Neural progenitor cell (in vitro differentiated cells): Measurements from ENCODE around the gene AMFR.

ENCODE experiments used
- CTCF ChIP-seq: fragments of 200-600 bp; sonication (generic); IDR thresholded peaks from 2 replicates; pipeline ENCODE4 v1.5.1; 2017; ENCODE audit warnings: antibody characterized with exemption, mild to moderate bottlenecking
- EZH2 ChIP-seq: fragments of 200-600 bp; sonication (generic); IDR thresholded peaks from 2 replicates; pipeline ENCODE4 v1.6.1; 2017; ENCODE audit warnings: antibody characterized with exemption, mild to moderate bottlenecking, moderate library complexity
- EZH2phosphoT487 ChIP-seq: fragments of 200-600 bp; sonication (generic); IDR thresholded peaks from 2 replicates; pipeline ENCODE4 v1.6.1; 2017; ENCODE audit warnings: antibody characterized with exemption

- no peak for TF ChIP-seq CTCF
- no peak for TF ChIP-seq EZH2
- no peak for TF ChIP-seq EZH2phosphoT487
Observed at GRCh38 chr16:56352351-56353053, 72.8 kb downstream of the AMFR start.
